IMR-90 (cell line): Measurements from ENCODE around the gene NR5A2. TPM values are rescaled to one million over a fixed set of nuclear protein-coding genes. Genes with fewer than 3 reads are reported as not detected.

Source experiments
- ATAC-seq: fragments of 200-7000 bp; cut with Tn5 transposase; 2 replicates; pipeline ENCODE4 v1.9.1; 2020; ENCODE audit warnings: low read depth, mild to moderate bottlenecking, moderate library complexity
- BruUV-seq: library from RNA; stranded (reverse); fragments of 400-500 nt; replicated peaks from 2 replicates; lab custom pipeline; 2021; lab: Mats Ljungman, UMichigan
- CTCF ChIA-PET: fragments of 300-600 bp; formaldehyde crosslinking; extraction: SDS; loops from one replicate; lab custom pipeline; 2021; ENCODE audit warnings: antibody characterized with exemption; lab: Yijun Ruan, JAX
- POLR2A ChIA-PET: fragments of 300-600 bp; sonication (Branson Sonifier 250); formaldehyde crosslinking; loops from one replicate; lab custom pipeline; 2022; ENCODE audit warnings: antibody characterized with exemption; ENCODE audit not compliant: unreplicated experiment; lab: Charles Lee
- DNase-seq: peaks from one replicate; pipeline ENCODE4 v3.0.0; 2013
- H2AFZ ChIP-seq: replicated peaks from 2 replicates; pipeline ENCODE3; 2013; ENCODE audit warnings: low read length, mild to moderate bottlenecking; ENCODE audit not compliant: poor library complexity
- H2AK5ac ChIP-seq: 2 replicates; pipeline ENCODE4 v1.6.1; 2013; ENCODE audit warnings: low read depth, low read length, inconsistent platforms
- H2AK9ac ChIP-seq: replicated peaks from 2 replicates; pipeline ENCODE3; 2013; ENCODE audit warnings: mild to moderate bottlenecking, low read depth, low read length, moderate library complexity; ENCODE audit not compliant: poor library complexity
- H2BK120ac ChIP-seq: 2 replicates; pipeline ENCODE4 v1.6.1; 2013; ENCODE audit warnings: low read depth, low read length, inconsistent platforms
- H2BK15ac ChIP-seq: 3 replicates; pipeline ENCODE4 v1.6.1; 2013; ENCODE audit warnings: low read depth, low read length, inconsistent platforms
- H2BK20ac ChIP-seq: 2 replicates; pipeline ENCODE4 v1.6.1; 2013; ENCODE audit warnings: low read depth, mild to moderate bottlenecking, inconsistent platforms, low read length, moderate library complexity
- H2BK5ac ChIP-seq: 2 replicates; pipeline ENCODE4 v1.6.1; 2013; ENCODE audit warnings: mild to moderate bottlenecking, low read depth, low read length, inconsistent platforms; ENCODE audit not compliant: poor library complexity, severe bottlenecking
- H3K14ac ChIP-seq: replicated peaks from 2 replicates; pipeline ENCODE4 v1.6.1; 2013; ENCODE audit warnings: low read depth, low read length, inconsistent platforms
- H3K18ac ChIP-seq: 2 replicates; pipeline ENCODE4 v1.6.1; 2013; ENCODE audit warnings: low read depth, low read length, control low read depth
- H3K23ac ChIP-seq: 2 replicates; pipeline ENCODE4 v1.6.1; 2013; ENCODE audit warnings: low read depth, low read length, inconsistent platforms
- H3K27ac ChIP-seq: 2 replicates; pipeline ENCODE4 v1.5.1; 2013; ENCODE audit warnings: mild to moderate bottlenecking, control low read depth, low read length; ENCODE audit not compliant: insufficient read depth
- H3K27me3 ChIP-seq: 2 replicates; pipeline ENCODE4 v1.6.1; 2013; ENCODE audit warnings: low read length; ENCODE audit not compliant: control insufficient read depth, insufficient read depth
- H3K36me3 ChIP-seq: 2 replicates; pipeline ENCODE4 v1.6.1; 2013; ENCODE audit warnings: low read length, mixed read lengths; ENCODE audit not compliant: control insufficient read depth, insufficient read depth
- H3K4ac ChIP-seq: 2 replicates; pipeline ENCODE4 v1.6.1; 2013; ENCODE audit warnings: low read depth, low read length, inconsistent platforms
- H3K4me1 ChIP-seq: 2 replicates; pipeline ENCODE4 v1.6.1; 2013; ENCODE audit warnings: low read length, mixed read lengths; ENCODE audit not compliant: control insufficient read depth, insufficient read depth
- H3K4me2 ChIP-seq: 2 replicates; pipeline ENCODE4 v1.6.1; 2013; ENCODE audit warnings: low read depth, mild to moderate bottlenecking, control low read depth, low read length, moderate library complexity
- H3K4me3 ChIP-seq: 2 replicates; pipeline ENCODE4 v1.5.1; 2013; ENCODE audit warnings: low read depth, mild to moderate bottlenecking, control low read depth, low read length, moderate library complexity; ENCODE audit not compliant: insufficient read depth
- H3K56ac ChIP-seq: 2 replicates; pipeline ENCODE4 v1.6.1; 2013; ENCODE audit warnings: low read length, inconsistent platforms; ENCODE audit not compliant: insufficient read depth; ENCODE audit errors: extremely low read depth
- H3K79me1 ChIP-seq, 2 experiments: 2 replicates each; pipeline ENCODE4 v1.6.1; 2013; ENCODE audit warnings: low read length in 2 of 2, inconsistent platforms in 1 of 2, low read depth in 1 of 2
- H3K9ac ChIP-seq: 2 replicates; pipeline ENCODE4 v1.6.1; 2013; ENCODE audit warnings: low read depth, low read length, control low read depth
- H3K9me1 ChIP-seq: 2 replicates; pipeline ENCODE4 v1.6.1; 2013; ENCODE audit warnings: low read length, inconsistent platforms; ENCODE audit not compliant: insufficient read depth
- H3K9me3 ChIP-seq: 2 replicates; pipeline ENCODE4 v1.6.1; 2013; ENCODE audit warnings: low read length; ENCODE audit not compliant: control insufficient read depth, insufficient read depth
- H4K20me1 ChIP-seq: 2 replicates; pipeline ENCODE4 v1.6.1; 2013; ENCODE audit warnings: low read length, inconsistent platforms; ENCODE audit not compliant: insufficient read depth
- H4K5ac ChIP-seq: 2 replicates; pipeline ENCODE4 v1.6.1; 2013; ENCODE audit warnings: mild to moderate bottlenecking, low read depth, low read length, control low read depth
- H4K8ac ChIP-seq, 2 experiments: 2 replicates each; pipeline ENCODE4 v1.6.1; 2013; ENCODE audit warnings: low read depth in 2 of 2, low read length in 2 of 2, control low read depth in 1 of 2, inconsistent platforms in 1 of 2
- H4K91ac ChIP-seq: 2 replicates; pipeline ENCODE4 v1.6.1; 2013; ENCODE audit warnings: low read depth, low read length, inconsistent platforms; ENCODE audit not compliant: insufficient read depth
- MAFK ChIP-seq: IDR thresholded peaks from 2 replicates; pipeline ENCODE4 v1.6.1; 2012; ENCODE audit warnings: low read depth, low read length, improper control_type of control experiment
- MXI1 ChIP-seq: IDR thresholded peaks from 2 replicates; pipeline ENCODE4 v1.6.1; 2012; ENCODE audit warnings: low read depth, mild to moderate bottlenecking, low read length, moderate library complexity, borderline replicate concordance
- RFX5 ChIP-seq: IDR thresholded peaks from 2 replicates; pipeline ENCODE4 v1.8.0; 2012; ENCODE audit warnings: low read depth, mild to moderate bottlenecking, low read length, moderate library complexity
- WGBS, 2 experiments: methylation state at CpG; one replicate each; pipeline versions ENCODE4 v1.1.5 to v1.1.7; 2013; ENCODE audit warnings: missing lambda C conversion rate in 2 of 2; ENCODE audit not compliant: insufficient read length in 1 of 2; ENCODE audit errors: extremely low coverage in 2 of 2; 5-methylcytosine and 5-hydroxymethylcytosine counted together
- dilution Hi-C: fragments of 300-500 bp; cut with HindIII; formaldehyde crosslinking; loops from one replicate; pipeline ENCODE4 v1.14.3; 2018; ENCODE audit warnings: low sequenced_read_pairs; ENCODE audit not compliant: unreplicated experiment
- in situ Hi-C: fragments of 300-500 bp; cut with MboI; formaldehyde crosslinking; loops from 3 replicates; pipeline ENCODE4 v1.14.3; 2019; ENCODE audit warnings: low sequenced_read_pairs, inconsistent platforms, mixed read lengths
- intact Hi-C: fragments of 100-400 bp; cut with micrococcal nuclease; formaldehyde crosslinking; loops from 2 replicates; pipeline ENCODE4 v1.10.0; 2022
- polyA plus RNA-seq, 3 experiments: library from polyadenylated mRNA; depleted of rRNA; stranded (reverse); fragments of >200 nt; gene quantifications; 2 replicates each; pipeline ENCODE4 v1.2.3, GENCODE V29; 2012; ENCODE audit warnings: low replicate concordance in 1 of 3
- total RNA-seq: library from RNA; depleted of rRNA; stranded (reverse); fragments of >200 nt; gene quantifications from 2 replicates; pipeline ENCODE4 v1.2.3, GENCODE V29; 2012

NR5A2 gene
- total and polyA plus RNA-seq, 2 of the 4 experiments (the other 2 are of a cell fraction) = 0.03 to 0.18 TPM

GRCh38 chr1:200223613-200224012 lies 196.1 kb downstream of the NR5A2 start:
- Histone ChIP-seq H2BK15ac (no peak overlapping the region), H2AK5ac (no peak overlapping the region), H3K4me3 (no peak overlapping the region), H3K18ac (no peak overlapping the region), H3K9me3 (no peaks in the 10 kb centered on the region), H3K27ac (no peak overlapping the region), H3K14ac (no peak overlapping the region), H3K27me3 (no peaks in the 10 kb centered on the region), H3K23ac (no peak overlapping the region), H3K4ac (no peak overlapping the region), H2AFZ (no peak overlapping the region), H4K8ac (no peak overlapping the region), H4K91ac (no peak overlapping the region), H2AK9ac (no peak overlapping the region), H4K5ac (no peak overlapping the region), H2BK20ac (no peak overlapping the region), H3K79me1 (no peaks in the 10 kb centered on the region), H2BK120ac (no peak overlapping the region), H3K36me3 (no peaks in the 10 kb centered on the region), H3K56ac (no peak overlapping the region), H2BK5ac (no peak overlapping the region), H3K9me1 (no peaks in the 10 kb centered on the region), H4K20me1 (no peaks in the 10 kb centered on the region), H3K9ac (no peak overlapping the region), H3K4me2 (no peak overlapping the region), H3K4me1 (peaks cover 4% of the 10 kb centered on the region; the same call in 1 of the 2 replicates)
- dilution Hi-C loops (no loop called here), intact Hi-C loops (no loop called here), in situ Hi-C loops (no loop called here)
- ChIA-PET CTCF (interaction anchor here (0.5 to 0.6 kb wide), 2 partner anchors 18 to 504 kb away, joined by 3 to 4 read pairs; no protein-coding TSS in a partner anchor), POLR2A (interaction anchor here (0.6 kb wide), 1 partner anchor 126 kb away, joined by 3 read pairs; no protein-coding TSS in a partner anchor)
- DNase-seq (no peak), ATAC-seq (no peak)
- BruUV-seq = no TSS peak
- TF ChIP-seq RFX5 = no peak
- no peak for TF ChIP-seq MXI1
- peak; percentile 97 for TF ChIP-seq MAFK
- no CpG with 5 or more reads among the region's 4 CpGs for WGBS, 2 experiments
